A549 treated with Mapracorat at 1 μM for 4 hours (cell line): ENCODE measurements around the gene REXO1. TPM values are rescaled to one million over a fixed set of nuclear protein-coding genes. Genes with fewer than 3 reads are reported as not detected.

Experiments
- total RNA-seq: library from RNA; stranded (reverse); fragments of 200-300 nt; extraction: Qiagen RNA extraction; gene quantifications from 5 replicates; pipeline ENCODE4 v1.2.3, GENCODE V29; 2022

The REXO1 gene
- total RNA-seq: 16.2 to 22.4 TPM (median 19.6 TPM) in 5 replicates

DNA sequence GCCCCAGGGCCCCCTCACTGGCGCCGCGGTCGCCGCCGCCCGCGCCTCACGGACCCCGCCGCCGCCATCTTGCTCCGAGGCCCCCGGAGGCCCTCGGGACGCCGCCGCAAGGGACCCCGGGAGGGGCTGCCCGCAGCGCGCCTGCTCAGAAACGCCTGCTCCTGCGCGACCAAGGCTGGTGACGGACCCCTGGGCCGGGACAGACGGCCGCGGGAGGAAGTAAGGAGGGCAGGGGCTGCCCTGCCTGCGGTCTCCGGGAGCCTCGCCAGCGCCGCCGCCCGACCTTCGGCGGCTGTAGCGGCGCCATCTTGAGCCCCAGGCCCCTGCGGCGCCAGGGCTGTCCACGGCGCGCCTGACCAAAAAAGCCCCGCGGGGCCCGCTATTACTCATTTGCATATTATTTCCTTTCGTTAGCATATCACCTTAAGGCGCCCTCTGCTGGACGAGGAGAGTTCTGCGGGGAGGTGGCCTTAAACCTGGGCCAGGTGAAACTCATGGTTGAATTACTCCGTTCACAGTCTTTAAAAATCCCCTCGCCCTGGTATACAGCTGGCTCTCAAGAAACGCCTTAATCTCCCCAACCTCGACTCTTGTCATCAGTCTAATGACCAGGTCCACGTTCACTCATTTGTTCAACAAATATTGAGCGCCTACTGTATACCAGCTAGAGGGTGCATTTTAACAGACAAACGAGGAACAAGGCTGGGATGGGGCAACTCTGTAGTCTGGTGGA lies at the start of gene REXO1:
Gene REXO1, minus strand, starts transcription at position 85 of the 733 bp plus-strand sequence. CDS start 125 bp downstream, outside the sequence.

DNA sequence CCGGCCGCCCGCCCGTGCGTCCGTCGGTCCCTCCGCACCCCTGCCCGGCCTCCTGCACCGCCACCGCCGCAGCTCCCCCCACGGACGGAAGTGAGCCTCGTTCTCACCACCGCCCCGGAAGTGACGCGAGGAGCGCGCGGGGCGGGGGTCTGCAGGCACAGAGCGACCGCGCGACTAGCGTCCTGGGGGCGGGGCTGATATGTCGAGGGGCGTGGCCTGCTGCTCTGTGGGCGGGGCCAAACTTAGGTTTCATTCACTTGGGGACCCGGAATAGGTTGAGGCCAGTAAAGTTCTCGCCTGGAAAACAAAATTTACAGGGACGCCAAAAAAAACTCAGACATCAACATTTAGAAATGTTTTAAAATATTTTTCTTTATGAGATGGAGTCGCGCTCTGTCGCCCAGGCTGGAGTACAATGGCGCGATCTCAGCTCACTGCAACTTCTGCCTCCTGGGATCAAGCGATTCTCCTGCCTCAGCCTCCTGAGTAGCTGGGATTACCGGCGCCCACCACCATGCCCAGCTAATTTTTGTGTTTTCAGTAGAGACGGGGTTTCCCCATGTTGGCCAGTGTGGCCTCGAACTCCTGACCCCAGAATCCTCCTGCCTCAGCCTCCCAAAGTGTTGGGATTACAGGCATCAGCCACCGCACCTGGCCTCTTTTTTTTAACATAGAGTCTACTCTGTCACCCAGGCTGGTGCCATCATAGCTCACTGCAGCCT lies 37.3 kb upstream of the REXO1 start, which contains the start of gene ABHD17A:
Gene ABHD17A, minus strand, starts transcription at position 99 of the 722 bp plus-strand sequence. CDS start 3,930 bp downstream, outside the sequence.

GRCh38 chr19:1863328-1863637 lies 15.0 kb upstream of the REXO1 start, which contains the start of gene KLF16:
Gene KLF16, minus strand, starts transcription at chr19:1863579. Its CDS starts 82 bp downstream, at chr19:1863497.

GRCh38 chr19:1811942-1812425 lies 36.3 kb downstream of the REXO1 start, which contains the start of gene ATP8B3:
Gene ATP8B3, minus strand, starts transcription at chr19:1812276. Its CDS starts 540 bp downstream, at chr19:1811736.

Other genes starting within 250 kb of the REXO1 start
- 87.9 to 189 TPM (median 174 TPM) in 5 replicates for gene UQCR11, start 243.0 kb downstream of the REXO1 start, total RNA-seq
- 48.3 to 69.6 TPM (median 64.1 TPM) in 5 replicates for gene TCF3, start 195.9 kb downstream of the REXO1 start, total RNA-seq
- gene ONECUT3, start 95.0 kb downstream of the REXO1 start, total RNA-seq: not detected in 5 replicates
- gene ATP8B3, start 36.2 kb downstream of the REXO1 start, total RNA-seq: 2.3 to 3.4 TPM (median 3.1 TPM) in 5 replicates
- gene KLF16, start 15.1 kb upstream of the REXO1 start, total RNA-seq: 15.3 to 31.0 TPM (median 28.4 TPM) in 5 replicates
- gene ABHD17A, start 37.0 kb upstream of the REXO1 start, total RNA-seq: 18.7 to 38.9 TPM (median 37.7 TPM) in 5 replicates
- gene ADAT3, start 56.9 kb upstream of the REXO1 start, total RNA-seq: 2.4 to 6.7 TPM (median 5.2 TPM) in 5 replicates
- gene SCAMP4, start 56.9 kb upstream of the REXO1 start, total RNA-seq: 46.8 to 62.0 TPM (median 49.1 TPM) in 5 replicates
- gene CSNK1G2, start 92.7 kb upstream of the REXO1 start, total RNA-seq: 37.4 to 53.6 TPM (median 52.0 TPM) in 5 replicates
- gene BTBD2, start 167.2 kb upstream of the REXO1 start, total RNA-seq: 31.4 to 46.2 TPM (median 43.0 TPM) in 5 replicates
- gene MKNK2, start 202.8 kb upstream of the REXO1 start, total RNA-seq: 44.0 to 82.2 TPM (median 69.2 TPM) in 5 replicates
- gene MOB3A, start 247.8 kb upstream of the REXO1 start, total RNA-seq: 12.3 to 13.7 TPM (median 13.2 TPM) in 5 replicates
- 0.32 to 1.0 TPM (median 0.87 TPM) in 5 replicates for gene IZUMO4, start 248.4 kb upstream of the REXO1 start, total RNA-seq